SU-DHL-6 (cell line): ENCODE data around the gene TMEM87B.

Experiments used
- H2AFZ ChIP-seq: fragments of 200-600 bp; sonication (generic); 2 replicates; pipeline ENCODE4 v1.6.1; 2014; ENCODE audit warnings: low read depth, mild to moderate bottlenecking, moderate library complexity, mixed read lengths, antibody characterized with exemption, low read length; ENCODE audit not compliant: severe bottlenecking
- H3F3A ChIP-seq: fragments of 200-600 bp; shearing (Covaris generic); 2 replicates; pipeline ENCODE4 v1.6.0; 2016; ENCODE audit warnings: antibody characterized with exemption, mild to moderate bottlenecking; ENCODE audit not compliant: insufficient read depth
- H3K27ac ChIP-seq: fragments of 200-600 bp; sonication (generic); 2 replicates; pipeline ENCODE4 v1.5.1; 2016; ENCODE audit warnings: low read depth, mild to moderate bottlenecking, low read length, moderate library complexity, mixed read lengths
- H3K27me3 ChIP-seq: fragments of 200-600 bp; sonication (generic), shearing (Covaris generic); 2 replicates; pipeline ENCODE4 v1.6.0; 2014; ENCODE audit warnings: mild to moderate bottlenecking, low read length
- H3K36me3 ChIP-seq: fragments of 200-600 bp; sonication (generic); 2 replicates; pipeline ENCODE4 v1.6.1; 2014; ENCODE audit warnings: mild to moderate bottlenecking, low read length, mixed read lengths
- H3K4me2 ChIP-seq: fragments of 300-600, 200-600 bp; shearing (Covaris generic), sonication (generic); 2 replicates; pipeline ENCODE4 v1.6.0; 2014; ENCODE audit warnings: low read length, low read depth, mild to moderate bottlenecking; ENCODE audit not compliant: poor library complexity, severe bottlenecking
- H3K4me3 ChIP-seq: fragments of 200-600 bp; sonication (generic); 2 replicates; pipeline ENCODE4 v1.5.1; 2014; ENCODE audit warnings: antibody characterized with exemption, low read length, mild to moderate bottlenecking, mixed read lengths; ENCODE audit not compliant: insufficient read depth, poor library complexity, severe bottlenecking
- H3K79me2 ChIP-seq: fragments of 200-600 bp; sonication (generic); 2 replicates; pipeline ENCODE4 v1.6.1; 2014; ENCODE audit warnings: mild to moderate bottlenecking, low read length, moderate library complexity; ENCODE audit not compliant: insufficient read depth
- H3K9ac ChIP-seq: fragments of 200-600 bp; sonication (generic); 2 replicates; pipeline ENCODE4 v1.7.0; 2014; ENCODE audit warnings: mild to moderate bottlenecking, low read length
- H3K9me2 ChIP-seq: fragments of 200-600 bp; sonication (generic); replicated peaks from 2 replicates; pipeline ENCODE4 v1.6.1; 2014; ENCODE audit warnings: low read length; ENCODE audit not compliant: insufficient read depth
- H3K9me3 ChIP-seq: fragments of 200-600 bp; sonication (generic); 2 replicates; pipeline ENCODE4 v1.6.1; 2014; ENCODE audit warnings: low read length, mixed read lengths; ENCODE audit not compliant: insufficient read depth
- H4K20me1 ChIP-seq: fragments of 200-600 bp; sonication (generic); 2 replicates; pipeline ENCODE4 v1.6.1; 2014; ENCODE audit warnings: low read depth, mild to moderate bottlenecking, antibody characterized with exemption, low read length, moderate library complexity, mixed read lengths
- CTCF ChIP-seq: fragments of 200-600 bp; sonication (generic); IDR thresholded peaks from one replicate; pipeline ENCODE4 v1.5.1; 2017; ENCODE audit warnings: antibody characterized with exemption, mild to moderate bottlenecking, low read length, moderate library complexity; ENCODE audit not compliant: insufficient read depth, poor library complexity, severe bottlenecking
- EZH2phosphoT487 ChIP-seq: fragments of 200-600 bp; sonication (generic), shearing (Covaris generic); conservative IDR thresholded peaks from 2 replicates; pipeline ENCODE4 v1.6.1; 2018; ENCODE audit warnings: mild to moderate bottlenecking, antibody characterized with exemption, low read length, moderate library complexity, mixed read lengths

The TMEM87B gene

GRCh38 chr2:112048236-112048592, 6.9 kb upstream of the TMEM87B start:
- H3F3A ChIP-seq, result no peaks in the 10 kb centered on the region
- H4K20me1 ChIP-seq, result no peaks in the 10 kb centered on the region
- H3K79me2 ChIP-seq, result no peaks in the 10 kb centered on the region
- TF ChIP-seq EZH2phosphoT487 (no peak), CTCF (no peak)
- H3K9ac ChIP-seq, result no peak overlapping the region
- H3K4me2 ChIP-seq, result no peak overlapping the region
- no peak overlapping the region for H3K27ac ChIP-seq
- no peak overlapping the region for H3K4me3 ChIP-seq
- H3K9me2 ChIP-seq, result no peaks in the 10 kb centered on the region
- H2AFZ ChIP-seq, result no peak overlapping the region
- H3K9me3 ChIP-seq, result no peaks in the 10 kb centered on the region
- no peaks in the 10 kb centered on the region for H3K36me3 ChIP-seq
- no peaks in the 10 kb centered on the region for H3K27me3 ChIP-seq

- no peak overlapping the region for H2AFZ ChIP-seq
- H3K36me3 ChIP-seq, result no peaks in the 10 kb centered on the region
- H3K27ac ChIP-seq, result no peak overlapping the region
- no peaks in the 10 kb centered on the region for H3K79me2 ChIP-seq
- no peaks in the 10 kb centered on the region for H3K9me3 ChIP-seq
- no peaks in the 10 kb centered on the region for H3F3A ChIP-seq
- H3K9ac ChIP-seq, result no peak overlapping the region
- no peaks in the 10 kb centered on the region for H3K27me3 ChIP-seq
- TF ChIP-seq EZH2phosphoT487, result no peak
- TF ChIP-seq CTCF, result peak; percentile 87
- H3K4me2 ChIP-seq, result no peak overlapping the region
- no peaks in the 10 kb centered on the region for H4K20me1 ChIP-seq
- H3K9me2 ChIP-seq, result no peaks in the 10 kb centered on the region
- no peak overlapping the region for H3K4me3 ChIP-seq
Observed at GRCh38 chr2:112048887-112049286, 6.2 kb upstream of the TMEM87B start.

GRCh38 chr2:112050316-112050715, 4.8 kb upstream of the TMEM87B start:
- Histone ChIP-seq H3K4me2 (no peak overlapping the region), H3K27me3 (no peaks in the 10 kb centered on the region), H3K27ac (no peak overlapping the region)

More at GRCh38 chr2:112050316-112050715, 4.8 kb upstream of the TMEM87B start:
- Histone ChIP-seq H3K9ac (no peak overlapping the region), H2AFZ (no peak overlapping the region), H3K9me2 (no peaks in the 10 kb centered on the region), H3K79me2 (no peaks in the 10 kb centered on the region), H4K20me1 (no peaks in the 10 kb centered on the region), H3K36me3 (no peaks in the 10 kb centered on the region), H3K4me3 (no peak overlapping the region), H3K9me3 (no peaks in the 10 kb centered on the region), H3F3A (no peaks in the 10 kb centered on the region)
- no peak for TF ChIP-seq CTCF
- TF ChIP-seq EZH2phosphoT487, result no peak
